Measurements from ENCODE around the gene DYRK3.

The DYRK3 gene

DNA sequence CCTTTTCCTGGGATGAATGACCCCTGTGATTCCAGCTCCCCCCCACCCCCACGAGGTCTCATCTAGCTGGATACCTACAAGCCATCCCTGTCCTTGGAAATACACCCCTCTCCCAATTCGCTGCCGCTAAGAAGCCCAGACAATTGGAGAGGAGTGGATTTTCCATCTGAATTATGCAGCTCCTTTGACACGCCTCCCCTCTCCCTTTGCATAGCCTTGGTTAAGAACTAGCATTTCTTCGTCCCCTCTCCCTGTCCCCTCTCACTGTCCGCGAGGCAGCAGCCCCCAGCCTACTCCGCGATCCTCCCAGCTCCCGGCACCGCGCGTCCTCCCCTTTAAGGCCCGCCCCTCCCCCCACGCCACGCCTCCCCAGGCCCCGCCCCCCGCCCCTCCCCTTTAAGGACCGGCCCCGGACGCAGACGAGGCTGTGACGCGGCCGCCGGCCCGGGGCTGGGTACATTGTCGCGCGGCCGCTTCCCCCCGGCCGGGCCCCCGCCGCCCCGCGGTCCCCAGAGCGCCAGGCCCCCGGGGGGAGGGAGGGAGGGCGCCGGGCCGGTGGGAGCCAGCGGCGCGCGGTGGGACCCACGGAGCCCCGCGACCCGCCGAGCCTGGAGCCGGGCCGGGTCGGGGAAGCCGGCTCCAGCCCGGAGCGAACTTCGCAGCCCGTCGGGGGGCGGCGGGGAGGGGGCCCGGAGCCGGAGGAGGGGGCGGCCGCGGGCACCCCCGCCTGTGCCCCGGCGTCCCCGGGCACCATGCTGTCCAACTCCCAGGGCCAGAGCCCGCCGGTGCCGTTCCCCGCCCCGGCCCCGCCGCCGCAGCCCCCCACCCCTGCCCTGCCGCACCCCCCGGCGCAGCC, 49.4 kb downstream of the DYRK3 start, which contains the start of gene MAPKAPK2:
Gene MAPKAPK2, plus strand, starts transcription at position 428 of the 856 bp plus-strand sequence. Its CDS starts 325 bp downstream, at position 753.
- peak; percentile 75 for DNase-seq

DNA sequence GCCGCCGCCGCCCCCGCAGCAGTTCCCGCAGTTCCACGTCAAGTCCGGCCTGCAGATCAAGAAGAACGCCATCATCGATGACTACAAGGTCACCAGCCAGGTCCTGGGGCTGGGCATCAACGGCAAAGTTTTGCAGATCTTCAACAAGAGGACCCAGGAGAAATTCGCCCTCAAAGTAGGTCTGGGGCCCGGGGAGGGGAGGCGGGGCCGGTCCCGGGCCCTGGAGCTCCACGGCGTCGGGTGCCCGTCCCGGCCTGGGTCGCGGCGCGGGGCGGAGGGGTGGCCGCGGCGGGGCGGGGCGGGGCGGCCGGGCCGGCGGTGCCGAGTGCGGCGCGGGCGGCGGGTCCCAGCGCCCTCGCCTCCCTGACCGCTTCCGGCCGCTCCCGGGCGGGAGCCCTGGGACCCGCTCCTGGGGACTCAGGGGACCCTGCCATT, 50.0 kb downstream of the DYRK3 start:
- DNase-seq = peak; percentile 24

- DNase-seq = peak; percentile 55
Observed at GRCh38 chr1:206685769-206686477, 50.6 kb downstream of the DYRK3 start.

GRCh38 chr1:206686478-206687249, 51.3 kb downstream of the DYRK3 start:
- DNase-seq = peak; percentile 24

DNA sequence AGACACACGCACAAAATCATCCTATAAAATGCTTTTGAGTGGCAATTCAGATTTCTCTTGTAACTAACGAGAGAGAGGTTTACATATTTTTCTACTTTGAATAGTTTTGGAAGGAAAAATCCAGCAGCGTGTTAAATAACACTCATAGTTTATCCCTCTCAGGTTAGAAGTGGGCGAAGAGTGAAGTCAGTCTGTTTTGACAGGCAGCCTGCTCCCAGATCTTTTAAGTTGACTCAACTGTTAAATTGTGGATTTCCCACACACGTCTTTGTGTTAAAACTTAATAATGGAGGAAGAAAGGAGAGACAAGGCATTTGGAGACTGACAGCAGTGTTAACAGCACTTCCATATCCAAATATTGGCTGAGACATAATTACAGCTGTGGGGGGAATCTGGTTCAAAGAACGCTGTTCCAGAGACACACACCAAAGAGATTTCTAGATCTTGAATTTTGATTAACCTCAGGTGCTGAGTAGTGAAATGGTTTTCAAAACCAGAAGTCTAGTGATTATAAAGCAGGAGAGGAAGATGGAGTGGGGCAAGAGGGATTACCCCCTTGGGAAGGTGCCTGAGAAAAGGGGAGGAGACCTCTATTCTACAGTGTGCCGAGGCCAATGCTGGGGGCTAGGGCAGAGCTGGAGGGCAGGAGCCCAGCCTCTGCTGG, 52.0 kb downstream of the DYRK3 start:
- DNase-seq = no peak

- no peak for DNase-seq
Observed at GRCh38 chr1:206687915-206688442, 52.6 kb downstream of the DYRK3 start.

GRCh38 chr1:206690516-206690915, 55.2 kb downstream of the DYRK3 start:
- no peak for DNase-seq

DNA sequence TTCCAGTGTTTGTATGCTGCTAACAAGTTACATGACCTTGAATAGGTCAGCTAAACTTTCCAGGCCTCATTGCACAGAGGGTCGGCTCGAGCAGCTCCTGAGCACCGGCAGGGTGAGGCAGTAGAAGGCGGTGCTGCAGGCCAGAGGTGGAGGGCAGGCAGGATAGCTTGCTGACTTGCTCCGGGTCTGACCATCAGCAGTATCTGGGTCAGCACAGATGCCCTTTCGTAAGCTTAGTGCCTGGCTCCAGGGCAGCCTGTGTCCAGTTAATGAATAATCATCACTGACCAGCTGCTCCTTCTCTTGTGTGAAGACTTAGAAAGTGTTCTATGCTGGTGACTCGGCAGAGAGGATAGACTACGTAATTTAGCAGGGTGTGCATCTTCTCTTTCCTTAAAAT, 56.3 kb downstream of the DYRK3 start:
- DNase-seq = no peak

DNA sequence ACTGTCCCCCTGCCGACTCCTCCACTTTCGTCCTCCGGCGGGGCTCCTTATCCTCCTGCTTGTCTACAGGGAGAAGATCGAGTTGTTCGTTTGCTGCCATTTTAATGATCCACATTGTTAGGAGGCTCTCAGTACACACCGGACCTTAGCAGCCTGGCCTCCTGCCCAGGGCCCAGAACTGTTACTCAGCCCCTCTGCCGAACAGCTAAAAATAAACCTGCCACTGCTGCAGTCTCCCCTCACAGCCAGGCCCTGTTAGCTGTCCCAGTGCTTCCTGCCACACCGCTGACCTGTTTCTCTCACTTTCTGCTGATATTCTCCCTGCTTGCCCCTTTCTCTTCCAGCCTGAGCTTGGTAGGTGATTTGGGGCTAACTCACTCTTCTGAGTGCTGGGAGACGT, 57.7 kb downstream of the DYRK3 start:
- no peak for DNase-seq

DNA sequence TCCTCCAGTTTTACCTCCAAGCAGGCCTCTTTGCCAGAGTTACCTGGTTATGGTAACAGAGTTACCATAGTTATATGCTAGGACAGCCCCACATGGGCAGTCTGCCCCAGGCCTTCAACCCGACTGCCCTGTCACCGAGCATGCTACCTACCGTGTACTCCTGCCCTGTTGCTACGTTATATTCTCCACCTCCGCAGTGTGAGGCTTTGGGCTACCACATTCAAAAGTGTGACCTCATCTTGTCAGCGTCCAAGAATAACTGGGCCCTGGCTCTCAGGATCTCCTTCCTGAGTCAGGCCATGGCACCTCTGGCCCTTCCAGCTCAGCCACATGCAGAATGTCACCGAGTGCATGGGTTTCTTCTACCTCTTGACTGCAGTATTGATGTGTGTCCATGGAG, 58.3 kb downstream of the DYRK3 start:
- DNase-seq = no peak

DNA sequence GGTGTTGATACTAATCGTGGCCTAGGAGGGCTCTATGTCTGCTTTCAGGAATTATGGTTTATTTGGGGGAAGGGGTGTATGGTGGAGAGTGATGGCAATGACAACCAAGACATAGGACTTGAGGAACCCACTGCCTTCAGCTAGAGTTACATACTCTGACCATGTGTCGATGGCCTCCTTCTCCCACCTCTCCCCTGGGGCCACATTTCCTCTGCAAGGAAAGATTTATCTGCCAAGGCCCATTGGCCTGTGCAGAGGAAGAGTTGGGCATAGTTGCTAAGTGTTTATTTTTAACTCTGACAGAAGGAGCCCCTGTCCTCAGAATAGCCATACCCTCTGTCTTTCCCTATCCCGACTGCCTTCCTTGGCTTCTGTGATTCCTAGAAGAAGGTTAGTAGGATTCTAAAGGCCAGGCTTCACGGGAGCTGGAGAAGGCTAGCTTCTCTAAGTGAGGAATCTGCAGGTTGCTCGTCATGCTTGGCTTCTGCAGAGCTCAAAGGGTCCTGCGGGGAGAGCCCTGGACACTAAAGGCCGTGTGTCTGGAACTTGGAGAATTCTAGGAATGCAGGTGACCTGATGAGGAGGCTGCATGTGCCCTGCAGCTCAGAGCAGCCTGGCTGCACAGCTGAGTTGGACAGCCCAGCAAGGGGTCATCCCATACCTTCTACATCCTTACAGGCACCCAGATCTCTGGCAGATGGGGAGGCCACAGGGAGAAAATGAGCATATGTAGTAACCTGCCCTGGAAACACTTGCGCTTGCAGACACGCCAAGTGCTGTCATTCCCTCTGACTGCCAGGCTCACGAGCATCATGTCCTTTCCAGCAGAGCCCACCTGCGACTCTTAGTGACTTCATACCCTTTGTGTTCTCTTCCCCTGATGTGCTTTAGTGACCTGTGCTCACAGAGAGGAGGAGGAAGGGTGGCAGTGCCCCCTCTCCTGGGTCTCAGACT, 59.1 kb downstream of the DYRK3 start:
- DNase-seq = no peak

- no peak for DNase-seq
Observed at GRCh38 chr1:206695733-206696132, 60.4 kb downstream of the DYRK3 start.

DNA sequence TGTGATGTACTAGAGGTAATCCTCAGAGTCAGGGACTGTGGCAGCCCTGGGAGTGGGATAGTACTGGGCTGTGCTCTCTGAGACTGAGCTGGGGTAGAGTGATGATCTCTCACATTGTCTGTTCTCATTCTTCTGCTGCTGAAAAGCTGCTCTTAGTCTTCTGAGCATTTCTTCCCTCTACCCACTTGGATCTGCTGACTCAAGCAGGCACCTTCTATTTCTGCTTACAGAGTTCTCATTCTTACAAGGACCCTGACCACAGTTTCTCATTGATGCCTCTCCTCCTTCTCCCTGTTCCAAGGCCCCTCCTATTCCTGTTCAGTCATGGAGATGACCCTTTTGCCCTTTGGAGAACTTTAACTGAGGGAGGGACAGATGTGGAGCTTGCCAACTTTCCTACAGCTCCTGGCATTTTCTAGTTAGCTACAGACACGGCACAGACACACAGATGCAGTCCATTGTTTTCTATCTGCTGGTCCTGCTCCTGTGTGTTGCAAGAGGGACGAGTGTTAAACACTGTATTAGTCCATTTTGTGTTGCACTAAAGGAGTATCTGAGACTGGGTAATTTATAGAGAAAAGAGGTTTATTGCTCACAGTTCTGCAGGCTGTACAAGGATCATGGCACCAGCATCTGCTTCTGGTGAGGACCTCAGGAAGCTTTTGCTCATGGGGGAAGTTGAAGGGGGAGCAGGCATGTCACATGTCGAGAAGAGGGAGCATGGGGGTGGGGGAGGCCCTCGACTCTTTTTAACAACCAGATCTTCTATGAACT, 61.7 kb downstream of the DYRK3 start:
- no peak for DNase-seq

- DNase-seq = no peak
Observed at GRCh38 chr1:206698011-206698410, 62.7 kb downstream of the DYRK3 start.
